ENCODE measurements around the gene FHOD1. TPM values are rescaled to one million over a fixed set of nuclear protein-coding genes. Genes with fewer than 3 reads are reported as not detected.

Gene FHOD1
- total RNA-seq (2022) (37.2 and 37.9 TPM in 2 replicates), Bru-seq, nascent RNA (percentile 49 among the genes with signal in this experiment), BruChase-seq, experiment 1, labeled RNA remaining after a 6-hour chase (percentile 56 among the genes with signal in this experiment), BruChase-seq, experiment 2, labeled RNA remaining after a 2-hour chase (percentile 60 among the genes with signal in this experiment)
- long read RNA-seq, transcript FHOD1-201 (22 exons, 3,990 nt), result major isoform, 7 of 22 reads
- long read RNA-seq, partial matches to known transcripts, result 10 of 22 reads
- long read RNA-seq, other reads (novel, unspliced or antisense), result 5 of 22 reads

- peak within 1 kb of the TSS; percentile 94 for H3K4me3 Mint-ChIP-seq (ENCODE audit: low read depth, unreplicated experiment)
- intact Hi-C loops (cut with micrococcal nuclease; ENCODE audit: unreplicated experiment), result loop anchor here (2.0 kb wide), 1 partner anchor 21 kb away; the partner anchor contains the start of gene TMEM208
- H3K9me3 Mint-ChIP-seq (ENCODE audit: low read depth, unreplicated experiment), result no peaks in the 10 kb centered on the region
- DNase-seq, result peak; percentile 99
- peaks cover 38% of the 10 kb centered on the region for H3K27me3 Mint-ChIP-seq (ENCODE audit: unreplicated experiment)
- H3K27ac Mint-ChIP-seq (ENCODE audit: unreplicated experiment), result peak within 1 kb of the TSS; percentile 85
- BruUV-seq (replicated peaks), result no TSS peak
- CTCF ChIA-PET, result interaction anchor here (0.6 to 3.3 kb wide), 21 partner anchors 11 to 885 kb away, joined by 3 to 21 read pairs (median 5); partner anchors contain the start of genes E2F4, ELMO3 and TMEM208
- no peak for TF ChIP-seq CTCF (IDR thresholded peaks at IDR 0.05; ENCODE audit: unreplicated experiment)
- H3K4me1 Mint-ChIP-seq (ENCODE audit: low read depth, unreplicated experiment), result peaks cover 51% of the 10 kb centered on the region
- H3K36me3 Mint-ChIP-seq (ENCODE audit: insufficient read depth, unreplicated experiment), result peaks cover 47% of the 10 kb centered on the region
Measured at GRCh38 chr16:67247192-67248072, at the start of gene FHOD1. Gene FHOD1 (minus strand): TSS chr16:67247481. CDS start chr16:67247410, 71 bp downstream.

GRCh38 chr16:67296420-67296819, 49.1 kb upstream of the FHOD1 start:
- CTCF ChIA-PET, result interaction anchor here (0.8 kb wide), 1 partner anchor 10 kb away, joined by 3 read pairs; no protein-coding TSS in a partner anchor
- H3K36me3 Mint-ChIP-seq (ENCODE audit: insufficient read depth, unreplicated experiment), result no peaks in the 10 kb centered on the region
- DNase-seq, result no peak
- intact Hi-C loops (cut with micrococcal nuclease; ENCODE audit: unreplicated experiment), result no loop called here
- BruUV-seq (replicated peaks), result no TSS peak
- peaks cover 58% of the 10 kb centered on the region for H3K27me3 Mint-ChIP-seq (ENCODE audit: unreplicated experiment)
- H3K4me1 Mint-ChIP-seq (ENCODE audit: low read depth, unreplicated experiment), result peaks cover 7% of the 10 kb centered on the region
- no peak overlapping the region for H3K4me3 Mint-ChIP-seq (ENCODE audit: low read depth, unreplicated experiment)
- TF ChIP-seq CTCF (IDR thresholded peaks at IDR 0.05; ENCODE audit: unreplicated experiment), result no peak
- H3K9me3 Mint-ChIP-seq (ENCODE audit: low read depth, unreplicated experiment), result no peaks in the 10 kb centered on the region
- H3K27ac Mint-ChIP-seq (ENCODE audit: unreplicated experiment), result no peak overlapping the region

- intact Hi-C loops (cut with micrococcal nuclease; ENCODE audit: unreplicated experiment), result no loop called here
- no TSS peak for BruUV-seq (replicated peaks)
- Mint-ChIP-seq H3K4me1 (ENCODE audit: low read depth, unreplicated experiment) (peaks cover 7% of the 10 kb centered on the region), H3K9me3 (ENCODE audit: low read depth, unreplicated experiment) (no peaks in the 10 kb centered on the region), H3K36me3 (ENCODE audit: insufficient read depth, unreplicated experiment) (no peaks in the 10 kb centered on the region), H3K27me3 (ENCODE audit: unreplicated experiment) (peaks cover 52% of the 10 kb centered on the region), H3K4me3 (ENCODE audit: low read depth, unreplicated experiment) (no peak overlapping the region), H3K27ac (ENCODE audit: unreplicated experiment) (no peak overlapping the region)
- CTCF ChIA-PET, result interaction anchor here (0.7 kb wide), 1 partner anchor 11 kb away, joined by 3 read pairs; no protein-coding TSS in a partner anchor
- DNase-seq, result no peak
- no peak for TF ChIP-seq CTCF (IDR thresholded peaks at IDR 0.05; ENCODE audit: unreplicated experiment)
Measured at GRCh38 chr16:67294938-67295361, 47.7 kb upstream of the FHOD1 start.

GRCh38 chr16:67294171-67294757, 47.0 kb upstream of the FHOD1 start:
- H3K27me3 Mint-ChIP-seq (ENCODE audit: unreplicated experiment), result peaks cover 52% of the 10 kb centered on the region
- no peaks in the 10 kb centered on the region for H3K36me3 Mint-ChIP-seq (ENCODE audit: insufficient read depth, unreplicated experiment)
- H3K4me3 Mint-ChIP-seq (ENCODE audit: low read depth, unreplicated experiment), result no peak overlapping the region
- H3K4me1 Mint-ChIP-seq (ENCODE audit: low read depth, unreplicated experiment), result peaks cover 7% of the 10 kb centered on the region
- intact Hi-C loops (cut with micrococcal nuclease; ENCODE audit: unreplicated experiment), result no loop called here
- DNase-seq, result no peak
- TF ChIP-seq CTCF (IDR thresholded peaks at IDR 0.05; ENCODE audit: unreplicated experiment), result no peak
- H3K9me3 Mint-ChIP-seq (ENCODE audit: low read depth, unreplicated experiment), result no peaks in the 10 kb centered on the region
- BruUV-seq (replicated peaks), result no TSS peak
- CTCF ChIA-PET, result interaction anchor here (0.7 kb wide), 1 partner anchor 12 kb away, joined by 3 read pairs; no protein-coding TSS in a partner anchor
- no peak overlapping the region for H3K27ac Mint-ChIP-seq (ENCODE audit: unreplicated experiment)
